Transverse colon (tissue), 4 donors: ENCODE data around the gene RPS19BP1. TPM values are rescaled to one million over a fixed set of nuclear protein-coding genes. Genes with fewer than 3 reads are reported as not detected.

ENCODE experiments used
- DNase-seq: peaks from one replicate; pipeline ENCODE4 v3.0.0-alpha.2; 2019
- H3K27ac ChIP-seq, 4 donors: fragments of 200-600 bp; sonication (generic); 2 replicates each; pipeline ENCODE4 v1.5.1; 2016 to 2018; ENCODE audit warnings: inconsistent platforms in 4 of 4
- H3K27me3 ChIP-seq: fragments of 200-600 bp; sonication (generic); 2 replicates; pipeline ENCODE4 v1.5.1; 2017; ENCODE audit warnings: inconsistent platforms
- H3K36me3 ChIP-seq, 4 donors: fragments of 200-600 bp; sonication (generic); 2 replicates each; pipeline ENCODE4 v1.5.1; 2017 to 2019; ENCODE audit warnings: inconsistent platforms in 4 of 4
- H3K4me1 ChIP-seq, 4 donors: fragments of 200-600 bp; sonication (generic); 2 replicates each; pipeline ENCODE4 v1.5.1; 2017 to 2020; ENCODE audit warnings: inconsistent platforms in 4 of 4
- H3K4me3 ChIP-seq, 4 donors: fragments of 200-600 bp; sonication (generic); 1 replicate in 1 of 4; 2 replicates in 3 of 4; pipeline versions ENCODE4 v1.5.1 to v1.6.1; 2017 to 2019; ENCODE audit warnings: inconsistent platforms in 4 of 4
- H3K9me3 ChIP-seq, 2 donors: fragments of 200-600 bp; sonication (generic); 2 replicates each; pipeline ENCODE4 v1.5.1; 2017 to 2019; ENCODE audit warnings: inconsistent platforms in 2 of 2
- CTCF ChIP-seq, 5 experiments: fragments of 200-600 bp in 3 of 5; fragments of 450-650 bp in 2 of 5; sonication (generic) in 3 of 5; IDR thresholded peaks; 1 replicate in 2 of 5; 2 replicates in 3 of 5; pipeline ENCODE4 v1.5.1; 2016 to 2017; ENCODE audit warnings: antibody characterized with exemption in 5 of 5, inconsistent platforms in 3 of 5, mild to moderate bottlenecking in 2 of 5, moderate library complexity in 1 of 5
- EP300 ChIP-seq: sonication (generic); formaldehyde crosslinking; IDR thresholded peaks from one replicate; pipeline ENCODE4 v1.6.1; 2017; ENCODE audit warnings: antibody characterized with exemption, low read depth
- POLR2A ChIP-seq: fragments of 450-650 bp; IDR thresholded peaks from one replicate; pipeline ENCODE4 v1.6.1; 2016; ENCODE audit warnings: antibody characterized with exemption, mild to moderate bottlenecking, moderate library complexity
- POLR2AphosphoS5 ChIP-seq, 3 donors: sonication (generic); formaldehyde crosslinking; IDR thresholded peaks; one replicate each; pipeline ENCODE4 v1.6.1; 2016; ENCODE audit warnings: antibody characterized with exemption in 3 of 3
- WGBS, 2 donors: methylation state at CpG; one replicate each; pipeline ENCODE4 v1.1.5; 2018; ENCODE audit warnings: low coverage in 1 of 2; 5-methylcytosine and 5-hydroxymethylcytosine counted together
- in situ Hi-C, 4 donors: fragments of 200-750 bp; cut with MboI; loops; one replicate each; pipeline versions ENCODE4 v1.15.0 to v1.15.1; 2017; ENCODE audit warnings: low sequenced_read_pairs in 3 of 4, low pct_ligation_motif_present in 1 of 4, low pct_unique_long_range_greater_than_20kb in 1 of 4
- intact Hi-C: fragments of 100-400 bp; cut with DNase I; formaldehyde crosslinking; loops from one replicate; pipeline ENCODE4 v1.15.1; 2023; ENCODE audit warnings: low total_unique reads
- total RNA-seq, 4 donors: library from RNA; depleted of rRNA; stranded (reverse); fragments of >200 nt; gene quantifications; one replicate each; pipeline ENCODE4 v1.1.0, GENCODE V29; 2016

The RPS19BP1 gene
- total RNA-seq, 4 donors from 2014 or later: 20.5 to 153 (median 97.8) TPM

- in situ Hi-C loops (no loop called here), intact Hi-C loops (no loop called here)
- no peaks in the 10 kb centered on the region for H3K9me3 ChIP-seq
- H3K4me3 ChIP-seq: no peak overlapping the region
- DNase-seq: no peak
- TF ChIP-seq CTCF (IDR thresholded peaks at IDR 0.05) (no peak), POLR2AphosphoS5 (IDR thresholded peaks at IDR 0.05) (no peak), POLR2A (no peak), EP300 (no peak)
- H3K4me1 ChIP-seq: peaks cover 14 to 27% (median 19%) of the 10 kb centered on the region in 4 donors
- no peaks in the 10 kb centered on the region for H3K27me3 ChIP-seq
- 49 to 60% methylated on average over 2 to 3 of the region's 3 CpGs for WGBS, 2 donors
- H3K36me3 ChIP-seq: no peaks in the 10 kb centered on the region
- no peak overlapping the region for H3K27ac ChIP-seq
These were observed 33.7 kb downstream of the RPS19BP1 start for GRCh38 chr22:39498802-39499201.

- Histone ChIP-seq H3K4me1 (peaks cover 11 to 22% (median 14%) of the 10 kb centered on the region in 4 donors), H3K4me3 (no peak overlapping the region), H3K9me3 (no peaks in the 10 kb centered on the region), H3K27me3 (no peaks in the 10 kb centered on the region), H3K36me3 (no peaks in the 10 kb centered on the region), H3K27ac (no peak overlapping the region)
- WGBS, 2 donors: 31% methylated on average over 2 of the region's 2 CpGs; no CpG with 5 or more reads in 1 of the 2 donors
- in situ Hi-C loops: no loop called here
- intact Hi-C loops: no loop called here
- no peak for TF ChIP-seq POLR2A
- TF ChIP-seq POLR2AphosphoS5 (IDR thresholded peaks at IDR 0.05): no peak
- TF ChIP-seq CTCF (IDR thresholded peaks at IDR 0.05): no peak
- TF ChIP-seq EP300: no peak
- DNase-seq: no peak
These were observed 34.2 kb downstream of the RPS19BP1 start for GRCh38 chr22:39498368-39498767.

- no peaks in the 10 kb centered on the region for H3K9me3 ChIP-seq
- in situ Hi-C loops: no loop called here
- no peaks in the 10 kb centered on the region for H3K27me3 ChIP-seq
- intact Hi-C loops: no loop called here
- TF ChIP-seq POLR2AphosphoS5 (IDR thresholded peaks at IDR 0.05) (no peak), POLR2A (no peak), EP300 (no peak), CTCF (IDR thresholded peaks at IDR 0.05) (no peak)
- no peaks in the 10 kb centered on the region for H3K36me3 ChIP-seq
- DNase-seq: no peak
- peaks cover 6 to 17% (median 9%) of the 10 kb centered on the region in 4 donors for H3K4me1 ChIP-seq
- no peak overlapping the region for H3K4me3 ChIP-seq
- 91% methylated on average over 8 of the region's 8 CpGs; no CpG with 5 or more reads in 1 of the 2 donors for WGBS, 2 donors
- no peak overlapping the region for H3K27ac ChIP-seq
These were observed 35.1 kb downstream of the RPS19BP1 start for GRCh38 chr22:39497429-39497828.

- TF ChIP-seq POLR2AphosphoS5 (IDR thresholded peaks at IDR 0.05): no peak
- TF ChIP-seq EP300: no peak
- TF ChIP-seq POLR2A: no peak
- TF ChIP-seq CTCF (IDR thresholded peaks at IDR 0.05): peak; percentile 68 to 85 (median 81)
- Histone ChIP-seq H3K27me3 (no peaks in the 10 kb centered on the region), H3K36me3 (no peaks in the 10 kb centered on the region), H3K9me3 (no peaks in the 10 kb centered on the region), H3K4me1 (peaks cover 2 to 11% (median 3%) of the 10 kb centered on the region in 4 donors), H3K4me3 (no peak overlapping the region), H3K27ac (peak overlapping the region; percentile 17 to 61 (median 31))
- peak; percentile 84 for DNase-seq
- intact Hi-C loops (no loop called here), in situ Hi-C loops (no loop called here)
- 41 to 70% methylated on average over 6 to 13 of the region's 13 CpGs for WGBS, 2 donors
These were observed 36.3 kb downstream of the RPS19BP1 start for GRCh38 chr22:39496131-39496838.
